ENCODE results near the gene MYCL.

The MYCL gene, protein sequence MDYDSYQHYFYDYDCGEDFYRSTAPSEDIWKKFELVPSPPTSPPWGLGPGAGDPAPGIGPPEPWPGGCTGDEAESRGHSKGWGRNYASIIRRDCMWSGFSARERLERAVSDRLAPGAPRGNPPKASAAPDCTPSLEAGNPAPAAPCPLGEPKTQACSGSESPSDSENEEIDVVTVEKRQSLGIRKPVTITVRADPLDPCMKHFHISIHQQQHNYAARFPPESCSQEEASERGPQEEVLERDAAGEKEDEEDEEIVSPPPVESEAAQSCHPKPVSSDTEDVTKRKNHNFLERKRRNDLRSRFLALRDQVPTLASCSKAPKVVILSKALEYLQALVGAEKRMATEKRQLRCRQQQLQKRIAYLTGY

DNA sequence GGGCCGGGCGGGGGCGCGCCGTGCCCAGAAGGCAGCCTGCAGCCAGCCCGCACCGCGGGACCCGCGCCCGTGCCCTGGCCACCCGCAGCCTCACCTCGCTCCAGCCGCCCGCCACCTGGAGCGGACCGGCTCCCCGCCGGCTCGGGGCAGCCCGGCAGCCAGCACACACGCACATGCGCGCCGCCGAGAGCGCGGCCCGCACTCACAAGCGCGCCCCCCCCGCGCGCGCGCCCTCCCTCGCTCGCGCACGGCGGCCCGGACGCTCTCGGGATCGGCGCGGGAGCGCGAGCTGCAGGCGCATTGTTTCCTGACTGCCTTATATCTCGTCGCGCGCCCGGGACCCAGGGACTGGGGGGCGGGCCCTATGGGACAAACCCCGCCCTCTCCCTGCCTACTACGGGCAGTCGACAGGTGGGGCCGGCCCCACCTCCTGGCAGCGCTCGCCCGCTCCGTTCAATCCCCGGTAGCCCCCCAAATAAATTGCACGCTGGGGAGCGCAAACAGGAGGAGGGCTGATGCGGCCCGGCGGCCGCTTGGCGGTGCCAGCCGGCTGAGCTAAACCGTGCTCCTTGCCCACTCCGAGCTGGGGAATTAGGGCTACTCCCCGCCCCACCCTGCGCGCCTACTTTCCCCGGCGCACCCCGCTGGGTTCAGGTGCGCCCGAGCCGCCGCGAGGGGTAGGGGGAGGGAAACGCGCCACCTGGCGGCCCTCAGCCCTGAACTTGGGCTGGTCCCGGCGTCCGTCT is at the start of gene MYCL:
Gene MYCL (minus strand): TSS at position 204 of the 746 bp plus-strand sequence. CDS start 483 bp downstream, outside the sequence.
- H3K27me3 ChIP-seq (ENCODE audit: control insufficient read depth in 5 of 5, insufficient read depth in 4 of 5, low read length in 5 of 5): peaks cover 18 to 45% (median 32%) of the 10 kb centered on the region in 5 donors
- no peaks in the 10 kb centered on the region for H3K9me3 ChIP-seq (ENCODE audit: control insufficient read depth in 5 of 5, low read length in 5 of 5)
- peaks cover 2 to 20% (median 19%) of the 10 kb centered on the region in 5 donors for H3K4me1 ChIP-seq (ENCODE audit: control insufficient read depth in 5 of 5, insufficient read depth in 5 of 5, low read length in 5 of 5)
- peak within 1 kb of the TSS in 3 of 5 donors; percentile 24 to 52 (median 39) for H3K9ac ChIP-seq (ENCODE audit: low read length in 5 of 5)
- H3K4me3 ChIP-seq (ENCODE audit: low read depth in 1 of 5, low read length in 5 of 5): peak within 1 kb of the TSS; percentile 33 to 77 (median 62)
- H3K27ac ChIP-seq (ENCODE audit: low read depth, low read length): no peak within 1 kb of the TSS
- H3K36me3 ChIP-seq (ENCODE audit: control insufficient read depth in 5 of 5, insufficient read depth in 5 of 5, low read length in 5 of 5): no peaks in the 10 kb centered on the region

DNA sequence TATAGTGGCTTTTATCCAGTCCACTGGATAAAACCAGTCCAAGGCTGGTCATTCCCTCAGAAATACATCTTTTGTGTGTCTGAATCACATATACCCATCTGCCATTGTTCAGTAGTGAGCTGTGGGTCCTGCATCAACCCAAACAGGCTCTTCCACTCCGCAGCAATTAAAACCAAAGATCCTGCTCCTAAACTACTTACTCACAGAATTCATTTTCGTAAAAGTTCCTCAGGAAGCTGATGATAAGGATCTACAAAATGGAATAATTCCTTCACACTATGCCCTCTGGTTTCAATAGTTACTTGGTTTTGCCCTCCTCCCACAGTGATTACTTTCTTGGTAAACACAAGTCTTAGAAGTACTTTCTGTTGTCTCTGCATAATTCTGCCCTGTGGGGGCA is 48.2 kb upstream of the MYCL start:
- Histone ChIP-seq H3K27ac (ENCODE audit: low read depth, low read length) (no peak overlapping the region), H3K36me3 (ENCODE audit: control insufficient read depth in 5 of 5, insufficient read depth in 5 of 5, low read length in 5 of 5) (no peaks in the 10 kb centered on the region), H3K4me3 (ENCODE audit: low read depth in 1 of 5, low read length in 5 of 5) (no peak overlapping the region), H3K27me3 (ENCODE audit: control insufficient read depth in 5 of 5, insufficient read depth in 4 of 5, low read length in 5 of 5) (peaks cover 0 to 2% (median 0%) of the 10 kb centered on the region in 5 donors), H3K4me1 (ENCODE audit: control insufficient read depth in 5 of 5, insufficient read depth in 5 of 5, low read length in 5 of 5) (peaks cover 0 to 18% (median 8%) of the 10 kb centered on the region in 5 donors), H3K9ac (ENCODE audit: low read length in 5 of 5) (no peak overlapping the region), H3K9me3 (ENCODE audit: control insufficient read depth in 5 of 5, low read length in 5 of 5) (no peaks in the 10 kb centered on the region)

DNA sequence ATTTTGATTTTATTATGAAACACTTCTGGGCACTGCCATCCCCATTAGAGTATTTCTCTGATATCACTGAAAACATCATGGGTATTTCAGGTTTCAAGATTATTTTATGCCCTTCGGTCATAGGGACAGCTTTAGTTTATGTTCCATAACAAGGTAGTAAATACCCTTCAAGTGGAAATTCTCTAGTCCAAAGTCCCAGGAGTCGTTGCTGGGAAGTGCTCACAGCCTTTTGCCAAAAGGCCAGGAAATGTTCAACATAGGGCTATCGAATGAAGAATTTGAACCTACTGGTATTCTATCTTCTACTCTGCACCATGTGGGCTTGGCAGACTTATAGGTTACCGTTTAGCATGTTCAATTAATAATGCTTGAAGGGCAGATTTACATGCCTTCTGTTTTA is 45.5 kb upstream of the MYCL start:
- Histone ChIP-seq H3K9ac (ENCODE audit: low read length in 5 of 5) (no peak overlapping the region), H3K27ac (ENCODE audit: low read depth, low read length) (no peak overlapping the region), H3K4me1 (ENCODE audit: control insufficient read depth in 5 of 5, insufficient read depth in 5 of 5, low read length in 5 of 5) (peaks cover 0 to 3% (median 0%) of the 10 kb centered on the region in 5 donors), H3K27me3 (ENCODE audit: control insufficient read depth in 5 of 5, insufficient read depth in 4 of 5, low read length in 5 of 5) (peaks cover 0 to 2% (median 0%) of the 10 kb centered on the region in 5 donors), H3K36me3 (ENCODE audit: control insufficient read depth in 5 of 5, insufficient read depth in 5 of 5, low read length in 5 of 5) (no peaks in the 10 kb centered on the region), H3K4me3 (ENCODE audit: low read depth in 1 of 5, low read length in 5 of 5) (no peak overlapping the region), H3K9me3 (ENCODE audit: control insufficient read depth in 5 of 5, low read length in 5 of 5) (no peaks in the 10 kb centered on the region)

DNA sequence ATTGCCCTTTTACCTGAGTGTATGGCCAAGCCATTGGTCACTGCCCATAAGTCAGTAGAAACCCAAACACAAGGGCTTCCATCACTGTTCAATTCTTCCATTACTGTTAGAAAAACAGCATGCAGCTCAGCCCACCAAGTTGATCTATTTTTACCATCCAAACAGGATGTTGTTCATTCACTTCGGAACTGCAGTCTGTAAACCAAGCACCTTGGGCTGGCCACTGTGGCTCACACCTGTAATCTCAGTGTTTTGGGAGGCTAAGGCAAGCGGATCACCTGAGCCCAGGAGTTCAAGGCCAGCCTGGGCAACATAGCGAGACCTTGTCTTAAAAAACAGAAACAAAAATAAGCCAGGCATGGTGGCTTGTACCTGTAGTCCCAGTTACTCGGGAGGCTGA is 44.5 kb upstream of the MYCL start:
- Histone ChIP-seq H3K4me3 (ENCODE audit: low read depth in 1 of 5, low read length in 5 of 5) (no peak overlapping the region), H3K4me1 (ENCODE audit: control insufficient read depth in 5 of 5, insufficient read depth in 5 of 5, low read length in 5 of 5) (no peaks in the 10 kb centered on the region), H3K27me3 (ENCODE audit: control insufficient read depth in 5 of 5, insufficient read depth in 4 of 5, low read length in 5 of 5) (peaks cover 0 to 2% (median 0%) of the 10 kb centered on the region in 5 donors), H3K27ac (ENCODE audit: low read depth, low read length) (no peak overlapping the region), H3K9ac (ENCODE audit: low read length in 5 of 5) (no peak overlapping the region), H3K36me3 (ENCODE audit: control insufficient read depth in 5 of 5, insufficient read depth in 5 of 5, low read length in 5 of 5) (no peaks in the 10 kb centered on the region), H3K9me3 (ENCODE audit: control insufficient read depth in 5 of 5, low read length in 5 of 5) (no peaks in the 10 kb centered on the region)

DNA sequence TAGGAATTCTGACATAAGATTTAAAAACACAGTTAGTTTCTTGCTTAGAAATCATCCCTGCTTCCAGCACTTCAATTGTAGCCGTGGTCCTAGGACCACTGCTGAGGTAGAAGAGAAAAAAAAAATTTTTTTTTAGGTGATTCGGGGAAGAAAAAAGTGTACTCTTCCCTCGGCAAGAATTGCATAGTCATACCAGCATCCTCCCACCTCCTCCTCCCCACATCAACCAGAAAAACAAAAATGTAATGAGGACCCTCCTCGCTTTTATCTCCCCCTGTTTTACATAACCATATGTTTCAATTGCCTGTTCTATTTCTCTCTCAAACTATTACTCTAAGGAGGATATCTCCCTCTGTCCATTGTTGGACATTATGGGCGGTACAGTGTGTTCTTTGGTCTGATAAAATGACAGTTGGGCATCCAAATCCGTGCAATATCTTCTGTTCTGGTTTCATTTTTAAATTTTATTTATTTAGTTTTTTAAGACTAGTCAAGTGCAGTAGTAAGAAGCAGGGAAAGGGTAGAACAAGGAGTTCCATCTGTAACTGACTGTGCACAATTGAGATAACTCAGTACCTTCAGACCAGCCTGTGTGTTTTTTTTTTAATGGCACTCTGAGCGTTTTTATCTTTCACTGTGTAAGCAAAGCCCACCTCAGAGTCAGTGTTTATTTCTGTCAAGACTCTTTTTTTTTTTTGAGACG is 42.8 kb upstream of the MYCL start:
- no peak overlapping the region for H3K27ac ChIP-seq (ENCODE audit: low read depth, low read length)
- H3K4me3 ChIP-seq (ENCODE audit: low read depth in 1 of 5, low read length in 5 of 5): no peak overlapping the region
- H3K36me3 ChIP-seq (ENCODE audit: control insufficient read depth in 5 of 5, insufficient read depth in 5 of 5, low read length in 5 of 5): no peaks in the 10 kb centered on the region
- H3K27me3 ChIP-seq (ENCODE audit: control insufficient read depth in 5 of 5, insufficient read depth in 4 of 5, low read length in 5 of 5): peaks cover 0 to 2% (median 0%) of the 10 kb centered on the region in 5 donors
- peaks cover 3 to 11% (median 8%) of the 10 kb centered on the region in 5 donors for H3K4me1 ChIP-seq (ENCODE audit: control insufficient read depth in 5 of 5, insufficient read depth in 5 of 5, low read length in 5 of 5)
- no peaks in the 10 kb centered on the region for H3K9me3 ChIP-seq (ENCODE audit: control insufficient read depth in 5 of 5, low read length in 5 of 5)
- H3K9ac ChIP-seq (ENCODE audit: low read length in 5 of 5): no peak overlapping the region

DNA sequence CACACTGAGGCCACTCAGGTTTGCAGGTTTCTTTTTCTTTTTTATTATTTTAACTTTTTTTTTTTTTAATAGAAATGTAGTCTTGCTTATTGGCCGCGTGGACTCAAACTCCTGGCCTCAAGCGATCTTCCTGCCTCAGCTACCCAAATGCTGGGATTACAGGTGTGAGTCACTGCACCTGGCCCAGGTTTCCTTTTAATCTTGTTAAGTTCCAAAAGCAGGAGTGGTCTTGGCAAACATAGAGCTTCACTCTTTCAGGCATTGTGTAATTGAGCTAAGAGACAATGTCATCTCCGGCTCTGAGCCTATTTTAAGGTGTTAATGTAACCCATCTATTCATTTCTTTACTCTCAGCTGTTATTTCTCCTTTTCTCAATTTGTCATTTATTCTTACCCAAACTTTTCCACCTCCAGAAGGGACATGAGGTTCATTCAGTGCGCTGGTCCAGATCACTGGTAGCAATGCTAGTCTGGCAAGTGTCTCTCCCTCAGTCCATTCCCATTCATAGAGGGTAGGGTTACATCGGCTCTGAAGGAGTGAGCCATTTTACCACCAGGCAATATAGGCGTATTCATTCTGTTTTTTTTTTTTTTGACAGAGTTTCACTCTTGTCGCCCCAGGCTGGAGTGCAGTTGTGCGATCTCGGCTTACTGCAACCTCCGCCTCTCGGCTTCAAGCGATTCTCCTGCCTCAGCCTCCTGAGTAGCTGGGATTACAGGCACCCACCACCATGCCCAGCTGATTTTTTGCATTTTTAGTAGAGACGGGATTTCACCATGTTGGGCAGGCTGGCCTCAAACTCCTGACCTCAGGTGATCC is 42.0 kb upstream of the MYCL start:
- no peak overlapping the region for H3K9ac ChIP-seq (ENCODE audit: low read length in 5 of 5)
- no peaks in the 10 kb centered on the region for H3K9me3 ChIP-seq (ENCODE audit: control insufficient read depth in 5 of 5, low read length in 5 of 5)
- H3K27ac ChIP-seq (ENCODE audit: low read depth, low read length): no peak overlapping the region
- peaks cover 0 to 2% (median 0%) of the 10 kb centered on the region in 5 donors for H3K27me3 ChIP-seq (ENCODE audit: control insufficient read depth in 5 of 5, insufficient read depth in 4 of 5, low read length in 5 of 5)
- no peak overlapping the region for H3K4me3 ChIP-seq (ENCODE audit: low read depth in 1 of 5, low read length in 5 of 5)
- H3K4me1 ChIP-seq (ENCODE audit: control insufficient read depth in 5 of 5, insufficient read depth in 5 of 5, low read length in 5 of 5): peaks cover 3 to 11% (median 8%) of the 10 kb centered on the region in 5 donors
- no peaks in the 10 kb centered on the region for H3K36me3 ChIP-seq (ENCODE audit: control insufficient read depth in 5 of 5, insufficient read depth in 5 of 5, low read length in 5 of 5)

DNA sequence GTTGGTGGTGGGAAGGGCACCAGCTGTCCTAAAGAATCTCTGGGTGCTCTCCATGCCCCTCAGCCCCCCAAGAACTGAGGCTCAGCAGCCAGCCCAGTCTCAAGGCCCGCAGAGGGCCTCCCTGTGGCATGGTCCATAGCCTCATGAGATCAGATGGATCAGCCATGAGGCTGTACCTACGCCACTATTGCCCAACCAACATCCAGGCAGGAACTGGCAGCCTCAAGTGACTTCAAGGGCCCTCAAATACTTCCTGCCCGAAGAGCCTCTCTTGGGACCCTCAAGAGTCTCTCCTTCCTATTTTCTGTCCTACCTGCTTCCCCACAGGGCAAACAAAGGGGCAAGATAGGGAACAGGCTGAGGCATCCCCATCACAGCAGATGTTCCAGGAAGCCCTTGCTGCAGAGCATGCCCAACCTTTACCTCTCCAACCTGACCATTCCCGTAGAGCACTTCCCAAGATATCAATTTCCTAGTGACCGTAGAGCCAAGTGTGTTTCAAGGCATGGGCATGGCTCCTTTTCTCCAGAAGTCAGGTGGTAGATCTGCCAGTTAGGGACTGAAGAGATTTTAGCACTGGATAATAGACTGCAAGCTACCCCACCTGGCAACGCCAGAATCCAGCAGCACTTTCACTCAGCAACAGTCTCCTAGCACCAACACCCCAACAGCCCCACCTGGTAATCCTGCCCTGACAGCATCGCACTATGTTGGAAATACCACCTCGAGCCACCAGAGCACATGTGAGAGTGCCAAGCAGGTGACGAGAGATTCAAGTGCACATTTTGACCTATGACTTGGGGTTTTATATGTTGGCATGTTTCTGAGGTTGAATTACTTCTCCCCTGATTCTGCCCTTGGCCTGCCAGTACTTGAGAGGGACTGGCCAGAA is 39.5 kb upstream of the MYCL start:
- Histone ChIP-seq H3K9ac (ENCODE audit: low read length in 5 of 5) (no peak overlapping the region), H3K4me1 (ENCODE audit: control insufficient read depth in 5 of 5, insufficient read depth in 5 of 5, low read length in 5 of 5) (peaks cover 3 to 16% (median 14%) of the 10 kb centered on the region in 5 donors), H3K27ac (ENCODE audit: low read depth, low read length) (no peak overlapping the region), H3K4me3 (ENCODE audit: low read depth in 1 of 5, low read length in 5 of 5) (no peak overlapping the region), H3K36me3 (ENCODE audit: control insufficient read depth in 5 of 5, insufficient read depth in 5 of 5, low read length in 5 of 5) (no peaks in the 10 kb centered on the region), H3K9me3 (ENCODE audit: control insufficient read depth in 5 of 5, low read length in 5 of 5) (no peaks in the 10 kb centered on the region), H3K27me3 (ENCODE audit: control insufficient read depth in 5 of 5, insufficient read depth in 4 of 5, low read length in 5 of 5) (no peaks in the 10 kb centered on the region)

DNA sequence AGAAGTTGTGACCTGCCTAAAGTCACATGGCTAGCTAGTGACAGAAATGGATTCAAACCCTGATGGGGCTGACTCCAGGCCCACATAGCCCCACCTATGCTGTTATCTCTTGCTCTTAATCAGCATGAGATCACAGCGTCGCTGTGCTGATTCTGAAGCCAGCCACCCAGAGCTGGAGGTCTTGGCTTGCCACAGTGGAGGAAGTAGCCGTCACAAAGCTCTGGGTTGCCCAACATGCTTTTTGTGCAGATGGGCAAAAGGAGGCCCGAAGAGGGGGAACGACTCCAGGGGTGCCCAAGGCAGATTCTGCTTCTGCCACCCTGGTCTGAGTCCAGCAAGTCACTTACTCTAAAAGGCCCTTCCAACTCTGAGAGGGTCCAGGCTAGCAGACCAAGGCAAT is 38.5 kb upstream of the MYCL start:
- no peak overlapping the region for H3K27ac ChIP-seq (ENCODE audit: low read depth, low read length)

More for the DNA sequence above, 38.5 kb upstream of the MYCL start:
- Histone ChIP-seq H3K4me1 (ENCODE audit: control insufficient read depth in 5 of 5, insufficient read depth in 5 of 5, low read length in 5 of 5) (peaks cover 3 to 18% (median 14%) of the 10 kb centered on the region in 5 donors), H3K9me3 (ENCODE audit: control insufficient read depth in 5 of 5, low read length in 5 of 5) (peaks cover 0 to 5% (median 0%) of the 10 kb centered on the region in 5 donors), H3K4me3 (ENCODE audit: low read depth in 1 of 5, low read length in 5 of 5) (no peak overlapping the region), H3K9ac (ENCODE audit: low read length in 5 of 5) (no peak overlapping the region), H3K36me3 (ENCODE audit: control insufficient read depth in 5 of 5, insufficient read depth in 5 of 5, low read length in 5 of 5) (no peaks in the 10 kb centered on the region), H3K27me3 (ENCODE audit: control insufficient read depth in 5 of 5, insufficient read depth in 4 of 5, low read length in 5 of 5) (no peaks in the 10 kb centered on the region)

Data from subcutaneous abdominal adipose tissue (tissue), 5 donors.